ENCODE results near the gene ACVRL1.

DNA sequence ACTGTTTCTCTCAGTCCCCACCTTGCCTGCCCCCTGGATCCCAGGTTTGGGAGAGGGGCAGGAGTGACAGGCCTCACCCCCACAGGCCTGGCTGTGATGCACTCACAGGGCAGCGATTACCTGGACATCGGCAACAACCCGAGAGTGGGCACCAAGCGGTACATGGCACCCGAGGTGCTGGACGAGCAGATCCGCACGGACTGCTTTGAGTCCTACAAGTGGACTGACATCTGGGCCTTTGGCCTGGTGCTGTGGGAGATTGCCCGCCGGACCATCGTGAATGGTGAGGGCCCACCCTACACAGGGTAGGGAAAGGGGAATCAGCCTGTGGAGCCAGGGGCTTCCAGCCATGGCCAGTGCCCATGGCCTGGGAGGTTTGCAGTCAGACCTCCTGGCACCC, 8.6 kb downstream of the ACVRL1 start:
- TF ChIP-seq, protein P1, sequence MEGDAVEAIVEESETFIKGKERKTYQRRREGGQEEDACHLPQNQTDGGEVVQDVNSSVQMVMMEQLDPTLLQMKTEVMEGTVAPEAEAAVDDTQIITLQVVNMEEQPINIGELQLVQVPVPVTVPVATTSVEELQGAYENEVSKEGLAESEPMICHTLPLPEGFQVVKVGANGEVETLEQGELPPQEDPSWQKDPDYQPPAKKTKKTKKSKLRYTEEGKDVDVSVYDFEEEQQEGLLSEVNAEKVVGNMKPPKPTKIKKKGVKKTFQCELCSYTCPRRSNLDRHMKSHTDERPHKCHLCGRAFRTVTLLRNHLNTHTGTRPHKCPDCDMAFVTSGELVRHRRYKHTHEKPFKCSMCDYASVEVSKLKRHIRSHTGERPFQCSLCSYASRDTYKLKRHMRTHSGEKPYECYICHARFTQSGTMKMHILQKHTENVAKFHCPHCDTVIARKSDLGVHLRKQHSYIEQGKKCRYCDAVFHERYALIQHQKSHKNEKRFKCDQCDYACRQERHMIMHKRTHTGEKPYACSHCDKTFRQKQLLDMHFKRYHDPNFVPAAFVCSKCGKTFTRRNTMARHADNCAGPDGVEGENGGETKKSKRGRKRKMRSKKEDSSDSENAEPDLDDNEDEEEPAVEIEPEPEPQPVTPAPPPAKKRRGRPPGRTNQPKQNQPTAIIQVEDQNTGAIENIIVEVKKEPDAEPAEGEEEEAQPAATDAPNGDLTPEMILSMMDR (IDR thresholded peaks at IDR 0.05), result no peak
- TF ChIP-seq POLR2A (IDR thresholded peaks at IDR 0.05), result no peak
- no peak for TF ChIP-seq EP300 (IDR thresholded peaks at IDR 0.05)

Measured in tibial nerve (tissue), 4 donors.